ENCODE data around the gene SDF2.

- TF ChIP-seq BACH2 (CRISPR knock-in tag; IDR thresholded peaks at IDR 0.05; ENCODE audit: borderline replicate concordance): no peak
- TF ChIP-seq SNAI2 (CRISPR knock-in tag; IDR thresholded peaks at IDR 0.05): no peak
- TF ChIP-seq, protein P1, sequence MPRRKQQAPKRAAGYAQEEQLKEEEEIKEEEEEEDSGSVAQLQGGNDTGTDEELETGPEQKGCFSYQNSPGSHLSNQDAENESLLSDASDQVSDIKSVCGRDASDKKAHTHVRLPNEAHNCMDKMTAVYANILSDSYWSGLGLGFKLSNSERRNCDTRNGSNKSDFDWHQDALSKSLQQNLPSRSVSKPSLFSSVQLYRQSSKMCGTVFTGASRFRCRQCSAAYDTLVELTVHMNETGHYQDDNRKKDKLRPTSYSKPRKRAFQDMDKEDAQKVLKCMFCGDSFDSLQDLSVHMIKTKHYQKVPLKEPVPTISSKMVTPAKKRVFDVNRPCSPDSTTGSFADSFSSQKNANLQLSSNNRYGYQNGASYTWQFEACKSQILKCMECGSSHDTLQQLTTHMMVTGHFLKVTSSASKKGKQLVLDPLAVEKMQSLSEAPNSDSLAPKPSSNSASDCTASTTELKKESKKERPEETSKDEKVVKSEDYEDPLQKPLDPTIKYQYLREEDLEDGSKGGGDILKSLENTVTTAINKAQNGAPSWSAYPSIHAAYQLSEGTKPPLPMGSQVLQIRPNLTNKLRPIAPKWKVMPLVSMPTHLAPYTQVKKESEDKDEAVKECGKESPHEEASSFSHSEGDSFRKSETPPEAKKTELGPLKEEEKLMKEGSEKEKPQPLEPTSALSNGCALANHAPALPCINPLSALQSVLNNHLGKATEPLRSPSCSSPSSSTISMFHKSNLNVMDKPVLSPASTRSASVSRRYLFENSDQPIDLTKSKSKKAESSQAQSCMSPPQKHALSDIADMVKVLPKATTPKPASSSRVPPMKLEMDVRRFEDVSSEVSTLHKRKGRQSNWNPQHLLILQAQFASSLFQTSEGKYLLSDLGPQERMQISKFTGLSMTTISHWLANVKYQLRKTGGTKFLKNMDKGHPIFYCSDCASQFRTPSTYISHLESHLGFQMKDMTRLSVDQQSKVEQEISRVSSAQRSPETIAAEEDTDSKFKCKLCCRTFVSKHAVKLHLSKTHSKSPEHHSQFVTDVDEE (CRISPR knock-in tag; IDR thresholded peaks at IDR 0.05): no peak
Observed at GRCh38 chr17:28685366-28685765, 23.7 kb upstream of the SDF2 start.
